ENCODE measurements around the gene DCST1.
A peak's percentile ranks its signal among the peaks of the same experiment; 100 is the strongest.

The DCST1 gene

DNA sequence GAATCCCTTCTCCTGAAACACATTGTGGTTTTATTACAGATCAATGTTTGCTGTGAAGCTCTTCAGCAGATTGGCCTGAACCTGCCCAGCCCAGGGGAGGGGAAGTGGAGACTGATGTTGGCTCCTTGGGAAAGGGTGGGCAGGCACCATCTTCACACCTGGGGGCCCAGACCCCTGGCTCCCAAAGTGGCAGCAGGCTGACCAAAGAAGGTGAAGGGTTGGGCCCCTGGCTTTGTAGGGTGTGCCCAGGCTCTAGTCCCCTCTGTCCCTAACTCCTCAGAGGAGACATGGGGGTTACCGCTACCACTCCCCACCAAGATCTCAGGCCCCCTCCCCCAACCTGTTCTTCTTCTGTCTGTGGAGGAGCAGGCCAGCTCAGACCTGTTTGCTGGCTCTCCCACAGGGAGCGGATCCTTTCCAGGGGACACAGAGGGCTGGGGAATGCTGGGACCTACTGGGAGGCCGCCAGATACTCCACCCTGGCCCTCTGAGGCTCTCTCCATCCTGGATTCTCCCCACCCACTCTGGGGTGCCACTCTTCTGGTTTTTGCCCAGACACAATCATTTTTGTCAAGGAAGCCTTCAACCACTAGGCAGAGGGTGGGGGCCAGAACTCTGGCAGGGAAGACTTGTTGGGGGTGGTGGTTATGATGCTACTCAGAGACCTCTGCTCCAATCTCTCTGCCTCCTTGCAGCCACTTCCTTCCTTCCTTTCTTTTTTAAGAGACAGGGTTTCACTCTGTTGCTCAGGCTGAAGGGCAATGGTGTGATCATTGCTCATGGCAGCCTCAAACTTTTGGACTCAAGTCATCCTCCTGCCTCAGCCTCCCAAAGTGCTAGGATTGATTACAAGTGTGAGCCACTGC lies 40.0 kb downstream of the DCST1 start:
- ATAC-seq: no peak
- DNase-seq: no peak

DNA sequence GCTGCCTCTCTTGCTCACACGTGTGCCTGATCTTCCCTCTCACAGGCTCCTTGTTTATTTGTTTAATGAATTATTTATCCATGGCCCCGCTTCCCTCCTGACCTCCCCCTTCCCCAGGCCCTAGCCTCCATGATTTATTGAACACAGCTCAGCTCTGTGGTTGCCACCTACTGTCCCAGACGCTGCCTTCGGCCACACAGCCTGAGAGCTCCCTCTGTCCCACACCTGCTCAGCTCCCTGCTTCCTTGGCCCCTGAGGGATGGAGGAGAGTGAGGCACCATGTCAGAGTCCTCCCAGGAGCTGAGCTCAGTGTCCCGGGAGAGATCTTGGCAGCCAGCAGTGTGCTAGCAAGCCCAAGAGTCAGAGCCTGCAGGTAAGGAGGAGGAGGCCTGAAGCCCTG lies 41.9 kb downstream of the DCST1 start:
- no peak for ATAC-seq
- no peak for DNase-seq

DNA sequence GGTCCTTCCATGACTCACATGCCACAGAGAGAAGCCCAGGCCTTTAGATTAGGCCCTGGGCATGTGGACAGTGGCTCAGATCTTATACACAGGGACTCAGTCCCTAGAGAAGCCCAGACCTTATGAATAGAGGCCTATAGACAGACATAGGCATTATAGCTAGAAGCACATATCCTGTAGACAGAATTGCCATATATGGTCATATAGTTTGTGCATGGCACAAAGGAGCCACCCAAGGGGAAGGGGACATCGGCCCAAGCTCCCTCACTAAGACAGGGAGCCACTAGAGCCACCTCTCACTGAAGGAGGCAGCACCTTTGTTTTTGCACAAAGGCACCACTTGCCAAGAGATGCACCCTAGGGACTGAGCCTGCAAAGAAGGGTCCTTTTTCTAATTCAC lies 42.7 kb downstream of the DCST1 start:
- DNase-seq (no peak), ATAC-seq (no peak)

- ATAC-seq: no peak
- no peak for DNase-seq
Measured at GRCh38 chr1:155077346-155077745, 43.7 kb downstream of the DCST1 start.

DNA sequence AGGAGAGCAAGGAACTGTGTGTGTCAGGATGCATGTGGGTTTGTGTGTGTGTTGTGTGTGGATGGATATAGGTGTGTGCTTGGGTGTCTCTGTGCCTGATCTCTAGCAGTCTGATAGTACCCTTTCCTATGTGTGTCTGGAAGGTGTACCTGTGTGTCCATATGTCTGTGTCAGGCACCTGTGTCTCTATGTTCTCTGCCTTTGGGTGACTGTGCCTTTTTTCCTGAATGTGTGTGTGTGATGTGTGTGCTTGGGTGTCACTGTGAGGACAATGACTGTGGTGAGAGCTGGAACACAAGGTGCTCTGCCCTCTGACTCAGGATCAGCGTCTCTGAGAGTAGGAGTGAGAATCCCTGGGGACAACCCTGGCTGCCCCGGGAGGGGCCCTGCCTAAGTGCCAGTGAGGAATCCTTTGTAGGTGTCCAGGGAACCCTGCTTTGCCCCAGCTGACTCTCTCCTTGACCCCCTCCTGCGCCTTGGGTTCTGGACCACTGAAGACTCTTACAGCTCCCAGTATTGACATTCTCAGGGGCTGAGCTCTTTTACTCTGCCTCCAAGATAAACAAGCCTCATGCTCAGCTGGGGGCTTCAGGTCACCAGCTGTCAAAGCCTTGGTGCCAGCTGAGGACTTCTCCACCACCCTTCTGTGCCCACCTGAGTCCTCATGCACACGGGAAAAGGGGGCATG lies 44.3 kb downstream of the DCST1 start:
- no peak for ATAC-seq
- no peak for DNase-seq

GRCh38 chr1:155078469-155079209 lies 45.0 kb downstream of the DCST1 start, which contains the start of gene EFNA3:
Gene EFNA3, plus strand, starts transcription at chr1:155078837. Its CDS starts 105 bp downstream, at chr1:155078942.
- DNase-seq: peak; percentile 80
- ATAC-seq: peak; percentile 33

- ATAC-seq (no peak), DNase-seq (no peak)
Measured at GRCh38 chr1:155079210-155079486, 45.5 kb downstream of the DCST1 start.

GRCh38 chr1:155079487-155080311 lies 46.1 kb downstream of the DCST1 start:
- no peak for DNase-seq
- ATAC-seq: no peak

GRCh38 chr1:155080312-155081228 lies 46.9 kb downstream of the DCST1 start:
- peak; percentile 46 for DNase-seq
- ATAC-seq: no peak

- no peak for ATAC-seq
- no peak for DNase-seq
Measured at GRCh38 chr1:155081472-155082300, 48.1 kb downstream of the DCST1 start.

DNA sequence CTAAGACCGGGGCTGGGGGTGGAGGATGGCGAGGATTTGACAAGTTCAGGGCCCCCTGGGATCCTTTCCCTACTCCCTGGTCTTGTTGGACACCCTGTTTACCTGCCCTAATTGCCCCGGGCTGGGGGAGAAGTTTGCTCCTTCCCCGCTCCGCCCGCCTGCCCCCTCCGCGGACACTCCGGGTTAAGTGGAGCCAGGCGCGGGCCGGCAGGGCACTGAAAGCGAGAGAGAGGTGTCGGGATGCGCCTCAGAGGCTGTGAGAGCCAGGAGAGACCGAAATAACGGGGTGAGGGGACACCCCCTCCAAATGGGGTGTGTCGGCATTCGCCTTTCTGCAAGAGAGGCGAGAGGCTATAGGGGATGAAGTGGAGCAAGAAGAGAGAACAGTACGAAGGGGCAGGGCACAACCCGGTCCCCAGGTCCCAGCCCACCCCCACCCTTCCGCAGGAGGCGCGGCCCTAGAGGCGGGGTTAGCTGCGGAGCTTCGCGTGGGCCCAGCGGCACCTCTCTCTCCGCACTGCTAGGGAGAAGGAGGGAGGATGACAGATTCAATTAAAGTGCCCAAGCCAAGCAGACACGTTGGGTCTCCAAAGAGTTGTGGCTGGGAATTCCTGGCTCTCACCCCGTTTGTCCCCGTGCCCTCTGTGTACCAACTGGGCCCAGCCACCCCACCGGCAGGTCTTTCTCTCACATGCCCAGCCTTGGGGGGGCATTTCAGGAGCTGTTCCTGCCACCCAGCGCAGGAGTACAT lies 48.9 kb downstream of the DCST1 start:
- ATAC-seq (no peak), DNase-seq (no peak)

GRCh38 chr1:155083052-155083541 lies 49.5 kb downstream of the DCST1 start:
- no peak for ATAC-seq
- DNase-seq: no peak

- DNase-seq: peak; percentile 53
- no peak for ATAC-seq
Measured at GRCh38 chr1:155083865-155084721, 50.5 kb downstream of the DCST1 start.

GRCh38 chr1:155084722-155085503 lies 51.3 kb downstream of the DCST1 start:
- peak; percentile 94 for DNase-seq
- peak; percentile 83 for ATAC-seq

DNA sequence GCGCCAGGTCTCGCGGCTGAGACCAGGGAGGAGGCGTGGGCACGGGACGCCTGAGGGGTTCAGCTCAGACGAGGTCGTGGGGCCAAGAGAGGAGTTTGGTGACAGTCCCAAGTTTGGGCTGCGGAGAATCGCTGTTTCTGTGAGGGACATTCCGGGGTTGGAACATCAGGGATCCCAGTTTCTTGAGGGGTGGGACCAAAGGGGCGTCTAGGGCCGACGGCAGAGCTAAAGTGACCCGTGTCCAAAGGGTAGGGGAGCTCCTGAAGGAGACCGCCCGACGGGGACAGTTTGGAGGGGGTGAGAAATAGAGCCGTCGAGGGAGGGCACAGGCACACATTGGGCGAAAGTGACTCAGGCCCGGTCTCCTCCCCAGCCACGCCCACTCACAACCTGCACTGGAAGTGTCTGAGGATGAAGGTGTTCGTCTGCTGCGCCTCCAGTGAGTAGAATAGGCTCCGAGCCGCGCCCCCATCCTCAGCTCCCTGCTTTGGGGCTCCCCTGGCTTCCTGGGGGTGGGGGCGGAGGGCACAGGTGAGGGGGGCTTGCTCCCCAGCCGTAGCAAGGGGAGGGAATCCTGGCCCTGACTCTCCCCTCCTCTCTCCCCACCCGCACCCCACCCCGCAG lies 52.0 kb downstream of the DCST1 start:
- ATAC-seq: peak; percentile 45
- DNase-seq: peak; percentile 82

DNA sequence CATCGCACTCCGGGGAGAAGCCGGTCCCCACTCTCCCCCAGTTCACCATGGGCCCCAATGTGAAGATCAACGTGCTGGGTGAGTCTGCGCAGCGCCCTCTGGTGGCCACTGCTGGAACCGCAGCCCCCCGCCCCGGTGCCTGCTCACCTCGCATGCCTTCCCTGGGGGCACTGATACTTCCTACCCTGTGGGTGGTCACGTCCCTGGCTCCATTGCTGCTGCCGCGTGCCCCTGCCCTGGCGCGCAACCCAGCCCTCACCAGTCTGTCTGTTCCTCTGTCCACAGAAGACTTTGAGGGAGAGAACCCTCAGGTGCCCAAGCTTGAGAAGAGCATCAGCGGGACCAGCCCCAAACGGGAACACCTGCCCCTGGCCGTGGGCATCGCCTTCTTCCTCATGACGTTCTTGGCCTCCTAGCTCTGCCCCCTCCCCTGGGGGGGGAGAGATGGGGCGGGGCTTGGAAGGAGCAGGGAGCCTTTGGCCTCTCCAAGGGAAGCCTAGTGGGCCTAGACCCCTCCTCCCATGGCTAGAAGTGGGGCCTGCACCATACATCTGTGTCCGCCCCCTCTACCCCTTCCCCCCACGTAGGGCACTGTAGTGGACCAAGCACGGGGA lies 52.6 kb downstream of the DCST1 start:
- ATAC-seq: peak; percentile 17

More for the DNA sequence above, 52.6 kb downstream of the DCST1 start:
- DNase-seq: peak; percentile 90
